GM23338 (cell line): ENCODE data around the gene LAMC2.

ENCODE experiments used
- CREB1 ChIP-seq: fragments of 250-450 bp; sonication (Bioruptor Pico); IDR thresholded peaks from 2 replicates; pipeline ENCODE4 v1.5.0; 2020; ENCODE audit warnings: low read depth, mild to moderate bottlenecking, moderate library complexity
- CTCF ChIP-seq, 2 experiments: fragments of 200-600 bp in 1 of 2; sonication (generic) in 1 of 2; conservative IDR thresholded peaks; 2 replicates each; pipeline versions ENCODE4 v1.5.1 to v1.6.1; 2016 to 2017; ENCODE audit warnings: antibody characterized with exemption in 2 of 2, low read depth in 2 of 2, mild to moderate bottlenecking in 2 of 2, moderate library complexity in 1 of 2
- EZH2 ChIP-seq: fragments of 200-600 bp; sonication (generic); IDR thresholded peaks from one replicate; pipeline ENCODE4 v1.8.0; 2017; ENCODE audit warnings: antibody characterized with exemption, mild to moderate bottlenecking, low read depth; ENCODE audit not compliant: unreplicated experiment
- REST ChIP-seq: IDR thresholded peaks from one replicate; pipeline ENCODE4 v1.6.1; 2018; ENCODE audit warnings: antibody characterized with exemption; ENCODE audit not compliant: unreplicated experiment

- TF ChIP-seq CREB1 (no peak), CTCF (conservative IDR thresholded peaks at IDR 0.05; ENCODE audit: low read depth in 2 of 2) (no peak), REST (no peak), EZH2 (no peak)
These were observed 104.6 kb downstream of the LAMC2 start for GRCh38 chr1:183290628-183291027.
